K562 (cell line): ENCODE measurements around the gene PHF21A. TPM values are rescaled to one million over a fixed set of nuclear protein-coding genes. Genes with fewer than 3 reads are reported as not detected.

Experiments
- ATAC-seq: fragments of 200-7000 bp; cut with Tn5 transposase; 3 replicates; pipeline ENCODE4 v1.9.1; 2020; ENCODE audit warnings: moderate library complexity
- BruUV-seq: library from RNA; stranded (reverse); fragments of 400-500 nt; replicated peaks from 2 replicates; lab custom pipeline; 2021; lab: Mats Ljungman, UMichigan
- CTCF ChIA-PET: fragments of 300-600 bp; formaldehyde crosslinking; extraction: SDS; loops from one replicate; lab custom pipeline; 2021; ENCODE audit warnings: low intra/inter-chr PET ratio; lab: Yijun Ruan, JAX
- POLR2A ChIA-PET: fragments of 300-600, 350-650 bp; sonication (Branson Sonifier 250); formaldehyde crosslinking; extraction: SDS; loops from one replicate; lab custom pipeline; 2021; ENCODE audit warnings: antibody characterized with exemption, inconsistent platforms; lab: Yijun Ruan, JAX
- DNase-seq, 4 experiments: peaks; one replicate each; pipeline versions ENCODE4 v3.0.0 to v3.0.0-alpha.2; 2011 to 2018; ENCODE audit warnings: low spot score in 3 of 4, mixed read lengths in 3 of 4; ENCODE audit errors: extremely low read depth in 1 of 4
- FAIRE-seq: peaks from 2 replicates; lab custom pipeline; 2011; peaks lifted over from hg19 to GRCh38; lab: Jason Lieb, UNC
- H2AFZ ChIP-seq: 2 replicates; pipeline ENCODE4 v1.6.0; 2011; ENCODE audit warnings: low read depth, low read length, control low read depth, inconsistent platforms
- H3K27ac ChIP-seq: fragments of 200-600 bp; 3 replicates; pipeline ENCODE4 v1.8.0; 2011; ENCODE audit warnings: low read depth, mild to moderate bottlenecking, control low read depth, inconsistent platforms, low read length, moderate library complexity, mixed read lengths; ENCODE audit errors: extremely low read depth
- H3K27me3 ChIP-seq, 2 experiments: fragments of 300-600 bp in 1 of 2; 2 replicates in 1 of 2; 3 replicates in 1 of 2; pipeline versions ENCODE4 v1.6.0 to v1.8.0; 2011; ENCODE audit warnings: inconsistent platforms in 2 of 2, low read length in 2 of 2, mild to moderate bottlenecking in 1 of 2, mixed read lengths in 1 of 2, moderate library complexity in 1 of 2; ENCODE audit not compliant: control insufficient read depth in 2 of 2, insufficient read depth in 2 of 2
- H3K36me3 ChIP-seq: fragments of 300-600 bp; 3 replicates; pipeline ENCODE4 v1.8.0; 2011; ENCODE audit warnings: mild to moderate bottlenecking, low read length, inconsistent platforms; ENCODE audit not compliant: control insufficient read depth, insufficient read depth
- H3K4me1 ChIP-seq, 2 experiments: fragments of 200-600 bp in 1 of 2; replicated peaks in 1 of 2; 2 replicates in 1 of 2; 3 replicates in 1 of 2; pipeline versions ENCODE4 v1.5.1 to v1.8.0; 2011; ENCODE audit warnings: inconsistent platforms in 2 of 2, low read length in 2 of 2, mild to moderate bottlenecking in 1 of 2, mixed read lengths in 1 of 2, moderate library complexity in 1 of 2; ENCODE audit not compliant: control insufficient read depth in 2 of 2, insufficient read depth in 2 of 2
- H3K4me2 ChIP-seq: 2 replicates; pipeline ENCODE4 v1.6.1; 2011; ENCODE audit warnings: low read length, control low read depth, inconsistent platforms, mixed read lengths; ENCODE audit not compliant: insufficient read depth
- H3K4me3 ChIP-seq: fragments of 200-600 bp; sonication (generic), shearing (Covaris generic); 2 replicates; pipeline ENCODE4 v1.5.1; 2016; ENCODE audit warnings: control low read depth, inconsistent platforms
- H3K79me2 ChIP-seq: fragments of 200-600 bp; 3 replicates; pipeline ENCODE4 v1.8.0; 2011; ENCODE audit warnings: low read length, inconsistent platforms; ENCODE audit not compliant: control insufficient read depth, insufficient read depth
- H3K9ac ChIP-seq, 2 experiments: 2 replicates each; pipeline versions ENCODE4 v1.6.0 to v1.6.1; 2011; ENCODE audit warnings: low read depth in 2 of 2, low read length in 2 of 2, control low read depth in 1 of 2, inconsistent platforms in 1 of 2, mild to moderate bottlenecking in 1 of 2, mixed read lengths in 1 of 2; ENCODE audit not compliant: insufficient read depth in 1 of 2
- H3K9me1 ChIP-seq: one replicate; pipeline ENCODE4 v1.6.0; 2011; ENCODE audit warnings: inconsistent platforms, mild to moderate bottlenecking, low read length, moderate library complexity; ENCODE audit not compliant: control insufficient read depth, insufficient read depth
- H3K9me3 ChIP-seq: replicated peaks from 2 replicates; pipeline ENCODE4 v1.5.1; 2011; ENCODE audit warnings: low read depth, low read length, inconsistent platforms; ENCODE audit not compliant: control insufficient read depth, insufficient read depth
- H4K20me1 ChIP-seq: replicated peaks from 2 replicates; pipeline ENCODE4 v1.6.1; 2011; ENCODE audit warnings: low read length, inconsistent platforms, mixed read lengths; ENCODE audit not compliant: control insufficient read depth, insufficient read depth
- CBFA2T2 ChIP-seq: fragments of 450-650 bp; conservative IDR thresholded peaks from 2 replicates; pipeline ENCODE4 v1.6.1; 2017; ENCODE audit warnings: mild to moderate bottlenecking
- CBFA2T3 ChIP-seq: fragments of 450-650 bp; IDR thresholded peaks from 2 replicates; pipeline ENCODE4 v1.6.1; 2017
- CC2D1A ChIP-seq: fragments of 450-650 bp; IDR thresholded peaks from 2 replicates; pipeline ENCODE4 v1.6.1; 2017; ENCODE audit warnings: mild to moderate bottlenecking
- ETV6 ChIP-seq, 3 experiments: fragments of 150-350 bp in 1 of 3; sonication (generic) in 1 of 3; formaldehyde crosslinking in 1 of 3; IDR thresholded peaks; 2 replicates each; pipeline versions ENCODE4 v1.6.1 to v1.8.0; 2014 to 2022; ENCODE audit warnings: borderline replicate concordance in 2 of 3, low read depth in 2 of 3, antibody characterized with exemption in 1 of 3, low read length in 1 of 3, mild to moderate bottlenecking in 1 of 3, missing genetic modification reagents in 1 of 3
- KDM1A ChIP-seq, 2 experiments: fragments of 450-650 bp; IDR thresholded peaks; 2 replicates each; pipeline ENCODE4 v1.6.1; 2016; ENCODE audit warnings: mild to moderate bottlenecking in 2 of 2
- MEIS2 ChIP-seq: fragments of 450-650 bp; IDR thresholded peaks from 2 replicates; pipeline ENCODE4 v1.6.1; 2014; ENCODE audit warnings: mild to moderate bottlenecking; ENCODE audit not compliant: partially characterized antibody
- SMAD2 ChIP-seq: fragments of 150-350 bp; IDR thresholded peaks from 2 replicates; pipeline ENCODE4 v1.6.1; 2014; ENCODE audit warnings: low read depth, mild to moderate bottlenecking, low read length
- TAL1 ChIP-seq: fragments of 450-650 bp; IDR thresholded peaks from 2 replicates; pipeline ENCODE4 v1.6.1; 2016; ENCODE audit warnings: mild to moderate bottlenecking
- TCF3 ChIP-seq: sonication (generic); formaldehyde crosslinking; IDR thresholded peaks from 2 replicates; pipeline ENCODE4 v1.4.0; 2020; ENCODE audit warnings: mild to moderate bottlenecking, missing genetic modification reagents
- TEAD4 ChIP-seq, 2 experiments: sonication (generic) in 1 of 2; formaldehyde crosslinking in 1 of 2; IDR thresholded peaks; 2 replicates each; pipeline versions ENCODE4 v1.6.1 to v1.8.0; 2012 to 2022; ENCODE audit warnings: borderline replicate concordance in 1 of 2, inconsistent platforms in 1 of 2, low read length in 1 of 2, mild to moderate bottlenecking in 1 of 2, missing genetic modification reagents in 1 of 2
- ZNF24 ChIP-seq: fragments of 450-650 bp; IDR thresholded peaks from 2 replicates; pipeline ENCODE4 v1.6.1; 2016
- WGBS: fragments of 100-300 bp; shearing (Covaris generic); methylation state at CpG from one replicate; pipeline ENCODE4 v1.1.6; 2016; ENCODE audit warnings: low coverage, mixed read lengths; ENCODE audit not compliant: insufficient coverage; ENCODE audit errors: missing lambda C conversion rate; 5-methylcytosine and 5-hydroxymethylcytosine counted together
- in situ Hi-C: fragments of 300-500 bp; cut with MboI; formaldehyde crosslinking; loops from 4 replicates; pipeline ENCODE4 v1.15.0; 2018; ENCODE audit warnings: inconsistent platforms, mixed read lengths
- intact Hi-C: fragments of 100-400 bp; cut with micrococcal nuclease; formaldehyde crosslinking; loops from 2 replicates; pipeline ENCODE4 v1.14.2; 2022
- polyA plus RNA-seq, 8 experiments: library from polyadenylated mRNA; depleted of rRNA in 4 of 8; stranded (reverse) in 5 of 8; unstranded in 3 of 8; fragments of >200 nt; fragmentation: Nextera tagmentation in 2 of 8; fragmentation: Illumina TruSeq in 1 of 8; extraction: Ambion mirVana in 2 of 8; extraction: Trizol in 1 of 8; gene quantifications; 2 replicates each; pipeline versions ENCODE4 v1.2.1 to v1.2.3, GENCODE V29; 2011 to 2014; ENCODE audit warnings: inconsistent platforms in 1 of 8, missing spikeins in 1 of 8
- total RNA-seq, 7 experiments: library from RNA; depleted of rRNA in 6 of 7; stranded (reverse); fragments of >200 nt in 6 of 7; fragmentation: Illumina TruSeq in 2 of 7; extraction: Trizol in 2 of 7; gene quantifications; 2 replicates each; pipeline versions ENCODE4 v1.2.1 to v1.2.3, GENCODE V29; 2011 to 2021; ENCODE audit warnings: low replicate concordance in 1 of 7
- TF ChIP-seq, protein P1 (sequence below): fragments of 250-450 bp; sonication (Bioruptor Pico); IDR thresholded peaks from 2 replicates; pipeline ENCODE4 v1.5.0; 2022; ENCODE audit warnings: mild to moderate bottlenecking

Gene PHF21A
- total and polyA plus RNA-seq, 9 of the 15 experiments (the other 6 are each of a cell fraction or from before 2014, with no cell fraction given) = 1.5 to 32.4 (median 10.7) TPM

- TF ChIP-seq, protein P1, sequence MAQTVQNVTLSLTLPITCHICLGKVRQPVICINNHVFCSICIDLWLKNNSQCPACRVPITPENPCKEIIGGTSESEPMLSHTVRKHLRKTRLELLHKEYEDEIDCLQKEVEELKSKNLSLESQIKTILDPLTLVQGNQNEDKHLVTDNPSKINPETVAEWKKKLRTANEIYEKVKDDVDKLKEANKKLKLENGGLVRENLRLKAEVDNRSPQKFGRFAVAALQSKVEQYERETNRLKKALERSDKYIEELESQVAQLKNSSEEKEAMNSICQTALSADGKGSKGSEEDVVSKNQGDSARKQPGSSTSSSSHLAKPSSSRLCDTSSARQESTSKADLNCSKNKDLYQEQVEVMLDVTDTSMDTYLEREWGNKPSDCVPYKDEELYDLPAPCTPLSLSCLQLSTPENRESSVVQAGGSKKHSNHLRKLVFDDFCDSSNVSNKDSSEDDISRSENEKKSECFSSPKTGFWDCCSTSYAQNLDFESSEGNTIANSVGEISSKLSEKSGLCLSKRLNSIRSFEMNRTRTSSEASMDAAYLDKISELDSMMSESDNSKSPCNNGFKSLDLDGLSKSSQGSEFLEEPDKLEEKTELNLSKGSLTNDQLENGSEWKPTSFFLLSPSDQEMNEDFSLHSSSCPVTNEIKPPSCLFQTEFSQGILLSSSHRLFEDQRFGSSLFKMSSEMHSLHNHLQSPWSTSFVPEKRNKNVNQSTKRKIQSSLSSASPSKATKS (CRISPR knock-in tag) = no peak
- TF ChIP-seq ETV6 (IDR thresholded peaks at IDR 0.05; ENCODE audit: borderline replicate concordance in 1 of 2, low read depth in 2 of 2, low read length in 1 of 2) (no peak), ETV6 (CRISPR knock-in tag; IDR thresholded peaks at IDR 0.05; ENCODE audit: borderline replicate concordance) (no peak), SMAD2 (no peak)
Observed at GRCh38 chr11:46160100-46160499, 38.8 kb upstream of the PHF21A start (continued).

DNA sequence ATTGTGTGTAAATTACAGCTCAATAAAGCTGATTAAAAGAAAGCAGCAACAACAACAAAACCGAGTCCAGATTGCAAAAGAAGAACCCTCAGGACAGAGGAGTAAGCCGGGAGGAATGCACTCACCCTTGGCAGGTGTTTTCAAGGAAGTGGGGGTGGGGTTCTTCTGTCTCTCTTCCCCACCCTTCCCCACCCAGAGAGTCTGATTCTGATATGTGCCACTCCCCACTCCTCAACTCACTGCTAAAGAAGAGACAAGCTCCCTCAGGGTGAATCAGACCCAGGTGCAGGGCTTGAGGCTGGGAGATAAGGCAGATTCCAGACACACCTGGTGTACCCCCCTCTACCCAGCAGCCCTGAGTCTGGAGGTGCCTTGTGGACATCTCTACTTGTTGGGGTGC, 38.4 kb upstream of the PHF21A start:
- Histone ChIP-seq H2AFZ (no peak overlapping the region), H3K79me2 (no peaks in the 10 kb centered on the region), H3K9ac (peak overlapping the region in 1 of 2 experiments; percentile 43; a peak in 1 of 4 replicates), H3K9me1 (no peaks in the 10 kb centered on the region), H3K27ac (no peak overlapping the region), H3K4me2 (no peak overlapping the region), H3K4me1 (no peaks in the 10 kb centered on the region; a peak in 2 of 5 replicates), H3K27me3 (peaks cover 0 to 6% of the 10 kb centered on the region in 2 experiments; a peak in 1 of 5 replicates), H3K9me3 (no peaks in the 10 kb centered on the region), H3K4me3 (no peak overlapping the region), H4K20me1 (no peaks in the 10 kb centered on the region), H3K36me3 (no peaks in the 10 kb centered on the region)
- intact Hi-C loops (no loop called here), in situ Hi-C loops (no loop called here)
- BruUV-seq = no TSS peak
- CTCF ChIA-PET = no interaction called here
- DNase-seq = peak in 1 of 4 experiments; percentile 31
- TF ChIP-seq CC2D1A = no peak
- peak; percentile 24; the same call in 1 of the 2 replicates for TF ChIP-seq TEAD4 (IDR thresholded peaks at IDR 0.05; ENCODE audit: low read length)
- no peak for TF ChIP-seq TEAD4 (CRISPR knock-in tag; IDR thresholded peaks at IDR 0.05; ENCODE audit: borderline replicate concordance)
- TF ChIP-seq CBFA2T3 = peak; percentile 68
- no peak for TF ChIP-seq KDM1A (IDR thresholded peaks at IDR 0.05)
- TF ChIP-seq TAL1 = peak; percentile 27; the same call in 1 of the 2 replicates
- TF ChIP-seq ZNF24 = no peak
- no peak for TF ChIP-seq MEIS2
- peak; percentile 55 for TF ChIP-seq CBFA2T2
- TF ChIP-seq TCF3 = peak; percentile 44; the same call in 1 of the 2 replicates
- POLR2A ChIA-PET = interaction anchor here (0.6 kb wide), 1 partner anchor 83 kb away, joined by 3 read pairs; no protein-coding TSS in a partner anchor
- ATAC-seq = no peak; the same call in 2 of the 3 replicates
- FAIRE-seq = no peak
- 15% methylated on average over 2 of the region's 2 CpGs for WGBS
